H9 (cell line): Measurements from ENCODE around the gene QSOX2. TPM values are rescaled to one million over a fixed set of nuclear protein-coding genes. Genes with fewer than 3 reads are reported as not detected.

Experiments
- DNase-seq: peaks from one replicate; pipeline ENCODE4 v3.0.0-alpha.2; 2017
- H2AFZ ChIP-seq: one replicate; pipeline ENCODE4 v1.6.1; 2013; ENCODE audit warnings: mild to moderate bottlenecking, low read length, control low read depth, moderate library complexity
- H2AK5ac ChIP-seq: 2 replicates; pipeline ENCODE4 v1.6.1; 2013; ENCODE audit warnings: low read length, control low read depth, mixed read lengths; ENCODE audit not compliant: insufficient read length
- H2BK120ac ChIP-seq: one replicate; pipeline ENCODE4 v1.6.1; 2013; ENCODE audit warnings: low read depth, mild to moderate bottlenecking, low read length, control low read depth, inconsistent platforms; ENCODE audit not compliant: poor library complexity, severe bottlenecking
- H2BK12ac ChIP-seq: 2 replicates; pipeline ENCODE4 v1.6.1; 2013; ENCODE audit warnings: low read length, control low read depth, mixed read lengths, low read depth; ENCODE audit not compliant: insufficient read length
- H2BK15ac ChIP-seq: 2 replicates; pipeline ENCODE4 v1.6.1; 2013; ENCODE audit warnings: low read depth, low read length, control low read depth
- H2BK20ac ChIP-seq: one replicate; pipeline ENCODE4 v1.6.1; 2013; ENCODE audit warnings: low read depth, mild to moderate bottlenecking, low read length, control low read depth, inconsistent platforms; ENCODE audit not compliant: poor library complexity, severe bottlenecking
- H2BK5ac ChIP-seq: 2 replicates; pipeline ENCODE4 v1.6.1; 2013; ENCODE audit warnings: low read length, control low read depth, mixed read lengths; ENCODE audit not compliant: insufficient read length
- H3K14ac ChIP-seq: 2 replicates; pipeline ENCODE4 v1.6.1; 2013; ENCODE audit warnings: low read length, control low read depth; ENCODE audit not compliant: insufficient read depth
- H3K18ac ChIP-seq: 2 replicates; pipeline ENCODE4 v1.6.1; 2013; ENCODE audit warnings: low read depth, mild to moderate bottlenecking, mixed read lengths, low read length, control low read depth; ENCODE audit not compliant: insufficient read length
- H3K23ac ChIP-seq: 2 replicates; pipeline ENCODE4 v1.6.1; 2013; ENCODE audit warnings: low read length, control low read depth, mixed read lengths, low read depth; ENCODE audit not compliant: insufficient read length
- H3K23me2 ChIP-seq: 2 replicates; pipeline ENCODE4 v1.6.1; 2013; ENCODE audit warnings: low read depth, mild to moderate bottlenecking, mixed read lengths, low read length, control low read depth; ENCODE audit not compliant: insufficient read length, poor library complexity, severe bottlenecking
- H3K27ac ChIP-seq: 2 replicates; pipeline ENCODE4 v1.5.1; 2013; ENCODE audit warnings: low read length, control low read depth, mixed read lengths, low read depth; ENCODE audit not compliant: insufficient read length
- H3K27me3 ChIP-seq: 2 replicates; pipeline ENCODE4 v1.6.1; 2013; ENCODE audit warnings: low read length, control low read depth, inconsistent platforms; ENCODE audit not compliant: insufficient read depth
- H3K4ac ChIP-seq: 2 replicates; pipeline ENCODE4 v1.6.1; 2013; ENCODE audit warnings: low read depth, mild to moderate bottlenecking, control low read depth, inconsistent platforms, low read length, moderate library complexity
- H3K4me1 ChIP-seq: 2 replicates; pipeline ENCODE4 v1.6.1; 2013; ENCODE audit warnings: low read length, control low read depth, inconsistent platforms; ENCODE audit not compliant: insufficient read depth
- H3K4me2 ChIP-seq: 2 replicates; pipeline ENCODE4 v1.6.1; 2013; ENCODE audit warnings: low read length, control low read depth, mixed read lengths; ENCODE audit not compliant: insufficient read length, insufficient read depth
- H3K56ac ChIP-seq: 2 replicates; pipeline ENCODE4 v1.6.1; 2013; ENCODE audit warnings: low read depth, mild to moderate bottlenecking, mixed read lengths, low read length, control low read depth; ENCODE audit not compliant: insufficient read length
- H3K79me1 ChIP-seq: 2 replicates; pipeline ENCODE4 v1.6.1; 2013; ENCODE audit warnings: low read depth, mild to moderate bottlenecking, moderate library complexity, low read length, control low read depth, inconsistent platforms; ENCODE audit not compliant: insufficient read depth, poor library complexity, severe bottlenecking
- H3K79me2 ChIP-seq: 2 replicates; pipeline ENCODE4 v1.6.1; 2013; ENCODE audit warnings: low read length, control low read depth, inconsistent platforms; ENCODE audit not compliant: insufficient read depth
- H3K9ac ChIP-seq: 2 replicates; pipeline ENCODE4 v1.6.1; 2013; ENCODE audit warnings: low read length, control low read depth, mixed read lengths; ENCODE audit not compliant: insufficient read length; ENCODE audit errors: extremely low read depth
- H3K9me3 ChIP-seq: one replicate; pipeline ENCODE4 v1.6.1; 2013; ENCODE audit warnings: low read depth, low read length, inconsistent platforms; ENCODE audit not compliant: control insufficient read depth
- H3T11ph ChIP-seq: one replicate; pipeline ENCODE4 v1.6.1; 2013; ENCODE audit warnings: mild to moderate bottlenecking, low read length, control low read depth, inconsistent platforms
- H4K20me1 ChIP-seq: one replicate; pipeline ENCODE4 v1.6.1; 2013; ENCODE audit not compliant: control insufficient read depth, insufficient read length, insufficient read depth
- H4K5ac ChIP-seq: 2 replicates; pipeline ENCODE4 v1.6.1; 2013; ENCODE audit warnings: low read depth, mild to moderate bottlenecking, mixed read lengths, low read length, control low read depth; ENCODE audit not compliant: insufficient read length
- H4K8ac ChIP-seq: replicated peaks from 2 replicates; pipeline ENCODE4 v1.6.1; 2013; ENCODE audit warnings: low read length, control low read depth, mixed read lengths, low read depth; ENCODE audit not compliant: insufficient read length
- H4K91ac ChIP-seq: 2 replicates; pipeline ENCODE4 v1.6.1; 2013; ENCODE audit warnings: low read depth, mild to moderate bottlenecking, moderate library complexity, mixed read lengths, low read length, control low read depth; ENCODE audit not compliant: insufficient read length
- H3K27ac Mint-ChIP-seq, 3 experiments: 2 replicates in 2 of 3; 3 replicates in 1 of 3; pipeline ENCODE4 v1.8.0; 2020 to 2021; ENCODE audit warnings: mixed read lengths in 3 of 3, mild to moderate bottlenecking in 1 of 3, moderate library complexity in 1 of 3
- H3K27me3 Mint-ChIP-seq: 2 replicates; pipeline ENCODE4 v1.8.0; 2021; ENCODE audit warnings: low read depth, mild to moderate bottlenecking, moderate library complexity, mixed read lengths
- H3K36me3 Mint-ChIP-seq, 3 experiments: 2 replicates in 2 of 3; 3 replicates in 1 of 3; pipeline ENCODE4 v1.8.0; 2020 to 2021; ENCODE audit warnings: low read depth in 3 of 3, mixed read lengths in 3 of 3; ENCODE audit not compliant: insufficient read depth in 1 of 3
- H3K4me1 Mint-ChIP-seq, 2 experiments: 2 replicates each; pipeline ENCODE4 v1.8.0; 2020; ENCODE audit warnings: mixed read lengths in 2 of 2
- H3K4me3 Mint-ChIP-seq, 2 experiments: 2 replicates in 1 of 2; 3 replicates in 1 of 2; pipeline ENCODE4 v1.8.0; 2020 to 2021; ENCODE audit warnings: mild to moderate bottlenecking in 2 of 2, mixed read lengths in 2 of 2, moderate library complexity in 1 of 2
- H3K9me3 Mint-ChIP-seq, 2 experiments: 2 replicates in 1 of 2; 3 replicates in 1 of 2; pipeline ENCODE4 v1.8.0; 2020; ENCODE audit warnings: mild to moderate bottlenecking in 2 of 2, mixed read lengths in 2 of 2, moderate library complexity in 1 of 2
- WGBS: extraction: QIAGEN DNeasy Blood & Tissue Kit; methylation state at CpG from one replicate; pipeline ENCODE4 v1.1.7; 2013; ENCODE audit warnings: missing lambda C conversion rate, low lambda C conversion rate, mixed read lengths; ENCODE audit not compliant: insufficient read length; ENCODE audit errors: extremely low coverage; 5-methylcytosine and 5-hydroxymethylcytosine counted together
- total RNA-seq: library from RNA; stranded (reverse); gene quantifications from 2 replicates; pipeline ENCODE4 v1.2.1, GENCODE V29; 2021
- TF ChIP-seq, protein P1 (sequence below): fragments of 200-600 bp; sonication (generic); conservative IDR thresholded peaks from 3 replicates; pipeline ENCODE4 v1.8.0; 2021; ENCODE audit warnings: antibody characterized with exemption, mild to moderate bottlenecking

QSOX2 gene
- total RNA-seq, 1 experiment from 2014 or later: 25.8 TPM

DNA sequence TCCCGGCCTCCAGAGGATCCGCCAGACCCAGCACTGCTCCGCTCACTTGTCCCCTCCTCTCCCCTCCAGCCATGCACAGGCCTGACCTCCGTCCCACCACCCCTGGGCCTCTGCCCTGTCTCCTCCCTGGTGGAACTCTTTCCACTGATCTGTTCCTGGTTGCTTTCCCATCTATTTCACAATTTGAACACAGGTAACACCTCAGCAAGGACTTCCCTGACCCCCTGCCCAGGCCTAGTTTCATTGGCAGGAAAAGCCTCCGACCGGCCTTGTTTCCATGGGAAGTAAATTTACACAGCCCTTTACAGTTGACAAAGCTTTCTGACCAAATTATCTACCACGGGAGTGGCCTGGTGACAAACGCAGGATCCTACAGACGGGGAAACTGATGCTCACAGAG is 14.8 kb downstream of the QSOX2 start:
- TF ChIP-seq, protein P1, sequence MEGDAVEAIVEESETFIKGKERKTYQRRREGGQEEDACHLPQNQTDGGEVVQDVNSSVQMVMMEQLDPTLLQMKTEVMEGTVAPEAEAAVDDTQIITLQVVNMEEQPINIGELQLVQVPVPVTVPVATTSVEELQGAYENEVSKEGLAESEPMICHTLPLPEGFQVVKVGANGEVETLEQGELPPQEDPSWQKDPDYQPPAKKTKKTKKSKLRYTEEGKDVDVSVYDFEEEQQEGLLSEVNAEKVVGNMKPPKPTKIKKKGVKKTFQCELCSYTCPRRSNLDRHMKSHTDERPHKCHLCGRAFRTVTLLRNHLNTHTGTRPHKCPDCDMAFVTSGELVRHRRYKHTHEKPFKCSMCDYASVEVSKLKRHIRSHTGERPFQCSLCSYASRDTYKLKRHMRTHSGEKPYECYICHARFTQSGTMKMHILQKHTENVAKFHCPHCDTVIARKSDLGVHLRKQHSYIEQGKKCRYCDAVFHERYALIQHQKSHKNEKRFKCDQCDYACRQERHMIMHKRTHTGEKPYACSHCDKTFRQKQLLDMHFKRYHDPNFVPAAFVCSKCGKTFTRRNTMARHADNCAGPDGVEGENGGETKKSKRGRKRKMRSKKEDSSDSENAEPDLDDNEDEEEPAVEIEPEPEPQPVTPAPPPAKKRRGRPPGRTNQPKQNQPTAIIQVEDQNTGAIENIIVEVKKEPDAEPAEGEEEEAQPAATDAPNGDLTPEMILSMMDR: no peak
- Mint-ChIP-seq H3K36me3 (peaks cover 8 to 22% (median 15%) of the 10 kb centered on the region in 3 experiments; a peak in 5 of 7 replicates), H3K4me3 (no peak overlapping the region), H3K9me3 (no peaks in the 10 kb centered on the region), H3K27me3 (no peaks in the 10 kb centered on the region), H3K4me1 (peaks cover 9 to 13% of the 10 kb centered on the region in 2 experiments), H3K27ac (peak overlapping the region in 2 of 3 experiments; percentile 40 to 96; a peak in 3 of 7 replicates)
- H2BK20ac ChIP-seq: no peak overlapping the region
- no peaks in the 10 kb centered on the region for H3K9me3 ChIP-seq
- H3K79me1 ChIP-seq: no peaks in the 10 kb centered on the region
- no peak overlapping the region for H4K91ac ChIP-seq
- no peak overlapping the region for H2BK5ac ChIP-seq
- no peak for DNase-seq
- no peaks in the 10 kb centered on the region for H3K23me2 ChIP-seq
- no peak overlapping the region for H2BK12ac ChIP-seq
- H2BK15ac ChIP-seq: no peak overlapping the region
- H3K27ac ChIP-seq: no peak overlapping the region
- no peak overlapping the region for H3K9ac ChIP-seq
- H3T11ph ChIP-seq: no peak overlapping the region
- no peaks in the 10 kb centered on the region for H3K27me3 ChIP-seq
- WGBS: no CpG with 5 or more reads among the region's 9 CpGs
- no peak overlapping the region for H2AFZ ChIP-seq
- no peak overlapping the region for H2BK120ac ChIP-seq
- H4K5ac ChIP-seq: no peak overlapping the region
- H3K4ac ChIP-seq: no peak overlapping the region
- peaks cover 4% of the 10 kb centered on the region; the same call in 1 of the 2 replicates for H3K79me2 ChIP-seq
- H3K56ac ChIP-seq: no peak overlapping the region
- H3K23ac ChIP-seq: no peak overlapping the region
- no peak overlapping the region for H3K14ac ChIP-seq
- no peak overlapping the region for H2AK5ac ChIP-seq
- H3K4me1 ChIP-seq: no peaks in the 10 kb centered on the region
- H4K20me1 ChIP-seq: no peaks in the 10 kb centered on the region
- no peak overlapping the region for H3K4me2 ChIP-seq
- no peak overlapping the region for H4K8ac ChIP-seq
- H3K18ac ChIP-seq: no peak overlapping the region
